Fibroblast of the conjunctiva (primary cell): ENCODE measurements around the gene RBCK1.
"Not testable (repeated sequence)": the region's sequence is repeated elsewhere in the genome, so short reads cannot be mapped to it uniquely, and the experiment has no call there.

Source experiments
- DNase-seq: peaks from one replicate; pipeline ENCODE4 v3.0.0-alpha.2; 2010; ENCODE audit warnings: low read depth

The RBCK1 gene

GRCh38 chr20:407953-408842, at the start of gene RBCK1:
Gene RBCK1 (plus strand): TSS chr20:408299. CDS start chr20:408758, 459 bp downstream.
- peak; percentile 60 for DNase-seq

- no peak for DNase-seq
Measured at GRCh38 chr20:358891-359555, 49.1 kb upstream of the RBCK1 start.

- no peak for DNase-seq
Measured at GRCh38 chr20:361561-361960, 46.5 kb upstream of the RBCK1 start.

GRCh38 chr20:362271-363254, 45.5 kb upstream of the RBCK1 start:
- DNase-seq, result peak; percentile 85

GRCh38 chr20:363319-364078, 44.6 kb upstream of the RBCK1 start:
- no peak for DNase-seq

GRCh38 chr20:364905-365794, 42.9 kb upstream of the RBCK1 start:
- no peak for DNase-seq

- no peak for DNase-seq
Measured at GRCh38 chr20:366041-366718, 41.9 kb upstream of the RBCK1 start.

GRCh38 chr20:366719-367485, 41.2 kb upstream of the RBCK1 start:
- DNase-seq, result no peak

GRCh38 chr20:367486-367887, 40.6 kb upstream of the RBCK1 start:
- DNase-seq, result no peak

- no peak for DNase-seq
Measured at GRCh38 chr20:368915-369314, 39.2 kb upstream of the RBCK1 start.

GRCh38 chr20:370151-370600, 37.9 kb upstream of the RBCK1 start:
- no peak for DNase-seq

GRCh38 chr20:370977-371754, 36.9 kb upstream of the RBCK1 start:
- DNase-seq, result no peak

- DNase-seq, result peak; percentile 95
Measured at GRCh38 chr20:371755-372542, 36.1 kb upstream of the RBCK1 start.

- not testable (repeated sequence) for DNase-seq
Measured at GRCh38 chr20:372543-373082, 35.5 kb upstream of the RBCK1 start.

GRCh38 chr20:373171-373890, 34.8 kb upstream of the RBCK1 start:
- DNase-seq, result peak; percentile 77

GRCh38 chr20:375265-375889, 32.7 kb upstream of the RBCK1 start:
- no peak for DNase-seq
